H1 (cell line): Measurements from ENCODE around the gene ZMAT5. TPM values are rescaled to one million over a fixed set of nuclear protein-coding genes. Genes with fewer than 3 reads are reported as not detected.

Experiments used
- CTCF ChIA-PET: fragments of 300-600 bp; sonication (Branson Sonifier 250); formaldehyde crosslinking; loops from one replicate; lab custom pipeline; 2021; ENCODE audit not compliant: partially characterized antibody; lab: Charles Lee
- POLR2A ChIA-PET: fragments of 300-600 bp; sonication (Branson Sonifier 250); formaldehyde crosslinking; loops from one replicate; lab custom pipeline; 2021; ENCODE audit warnings: inconsistent platforms; ENCODE audit not compliant: partially characterized antibody; lab: Charles Lee
- DNase-seq, 2 experiments: peaks; one replicate each; pipeline versions ENCODE4 v3.0.0 to v3.0.0-alpha.2; 2010 to 2022; ENCODE audit warnings: low spot score in 2 of 2, low read depth in 1 of 2, mixed read lengths in 1 of 2
- FAIRE-seq: peaks from 2 replicates; lab custom pipeline; 2011; peaks lifted over from hg19 to GRCh38; lab: Jason Lieb, UNC
- H2AFZ ChIP-seq: 2 replicates; pipeline ENCODE4 v1.8.1; 2012; ENCODE audit warnings: low read length, inconsistent platforms
- H2AK5ac ChIP-seq: 2 replicates; pipeline ENCODE4 v1.6.1; 2013; ENCODE audit warnings: low read depth, low read length
- H2BK120ac ChIP-seq: replicated peaks from 2 replicates; pipeline ENCODE3; 2013; ENCODE audit warnings: low read depth, low read length, inconsistent platforms
- H2BK12ac ChIP-seq: 2 replicates; pipeline ENCODE4 v1.6.1; 2013; ENCODE audit warnings: low read depth, low read length
- H2BK15ac ChIP-seq: 2 replicates; pipeline ENCODE4 v1.6.1; 2013; ENCODE audit warnings: low read length
- H2BK20ac ChIP-seq: 2 replicates; pipeline ENCODE4 v1.6.1; 2013; ENCODE audit warnings: low read length
- H2BK5ac ChIP-seq: 2 replicates; pipeline ENCODE4 v1.6.1; 2013; ENCODE audit warnings: low read depth, low read length
- H3K14ac ChIP-seq: 2 replicates; pipeline ENCODE4 v1.6.1; 2013; ENCODE audit warnings: inconsistent platforms; ENCODE audit not compliant: insufficient read length
- H3K18ac ChIP-seq: 2 replicates; pipeline ENCODE4 v1.6.1; 2013; ENCODE audit warnings: low read length; ENCODE audit errors: extremely low read depth
- H3K23ac ChIP-seq: 2 replicates; pipeline ENCODE4 v1.6.1; 2013; ENCODE audit warnings: inconsistent platforms; ENCODE audit not compliant: insufficient read length
- H3K23me2 ChIP-seq: 2 replicates; pipeline ENCODE4 v1.6.1; 2013; ENCODE audit warnings: low read depth, low read length
- H3K27ac ChIP-seq: 2 replicates; pipeline ENCODE4 v1.6.1; 2011; ENCODE audit warnings: low read depth, low read length, inconsistent platforms
- H3K27me3 ChIP-seq, 4 experiments: replicated peaks in 1 of 4; 1 replicate in 1 of 4; 2 replicates in 3 of 4; pipeline versions ENCODE4 v1.6.1 to v1.8.1; 2011 to 2013; ENCODE audit warnings: low read length in 3 of 4, mild to moderate bottlenecking in 3 of 4, inconsistent platforms in 2 of 4, mixed read lengths in 2 of 4, moderate library complexity in 1 of 4; ENCODE audit not compliant: control insufficient read depth in 3 of 4, insufficient read depth in 3 of 4; ENCODE audit errors: extremely low read depth in 1 of 4
- H3K36me3 ChIP-seq, 4 experiments: 2 replicates each; pipeline versions ENCODE4 v1.6.1 to v1.8.1; 2011 to 2013; ENCODE audit warnings: mild to moderate bottlenecking in 4 of 4, low read length in 3 of 4, moderate library complexity in 2 of 4, control low read depth in 1 of 4, inconsistent platforms in 1 of 4; ENCODE audit not compliant: insufficient read depth in 4 of 4, control insufficient read depth in 2 of 4
- H3K4ac ChIP-seq: replicated peaks from 2 replicates; pipeline ENCODE3; 2013; ENCODE audit warnings: low read length, low read depth, mixed read lengths, inconsistent platforms; ENCODE audit not compliant: insufficient read length
- H3K4me1 ChIP-seq, 4 experiments: replicated peaks in 1 of 4; 1 replicate in 1 of 4; 2 replicates in 3 of 4; pipeline versions ENCODE4 v1.6.1 to v1.8.1; 2011 to 2013; ENCODE audit warnings: low read length in 3 of 4, inconsistent platforms in 2 of 4, mixed read lengths in 1 of 4; ENCODE audit not compliant: insufficient read depth in 4 of 4, control insufficient read depth in 3 of 4
- H3K4me2 ChIP-seq, 2 experiments: 2 replicates each; pipeline versions ENCODE4 v1.6.1 to v1.8.1; 2011 to 2013; ENCODE audit warnings: low read depth in 2 of 2, low read length in 2 of 2, control low read depth in 1 of 2, inconsistent platforms in 1 of 2, mild to moderate bottlenecking in 1 of 2; ENCODE audit not compliant: insufficient read depth in 1 of 2
- H3K4me3 ChIP-seq, 4 experiments: fragments of 200-600, 300-600 bp in 1 of 4; sonication (generic), shearing (Covaris generic), sonication (Bioruptor Twin) in 1 of 4; 2 replicates each; pipeline versions ENCODE4 v1.5.1 to v1.8.1; 2011 to 2016; ENCODE audit warnings: low read length in 4 of 4, low read depth in 3 of 4, control low read depth in 2 of 4, inconsistent platforms in 2 of 4, mild to moderate bottlenecking in 2 of 4, mixed read lengths in 1 of 4, moderate library complexity in 1 of 4; ENCODE audit not compliant: insufficient read depth in 2 of 4; ENCODE audit errors: extremely low read depth in 1 of 4
- H3K56ac ChIP-seq: replicated peaks from 2 replicates; pipeline ENCODE3; 2013; ENCODE audit warnings: low read depth, mild to moderate bottlenecking, mixed read lengths, low read length, inconsistent platforms; ENCODE audit not compliant: insufficient read length
- H3K79me1 ChIP-seq: 2 replicates; pipeline ENCODE4 v1.6.1; 2013; ENCODE audit warnings: low read depth, low read length, control low read depth
- H3K79me2 ChIP-seq, 2 experiments: 2 replicates each; pipeline versions ENCODE4 v1.6.1 to v1.8.1; 2012 to 2013; ENCODE audit warnings: low read length in 2 of 2, mild to moderate bottlenecking in 2 of 2, inconsistent platforms in 1 of 2; ENCODE audit not compliant: insufficient read depth in 2 of 2, control insufficient read depth in 1 of 2
- H3K9ac ChIP-seq, 4 experiments: replicated peaks in 1 of 4; 1 replicate in 1 of 4; 2 replicates in 3 of 4; pipeline versions ENCODE4 v1.6.1 to v1.8.1; 2011 to 2013; ENCODE audit warnings: low read depth in 3 of 4, low read length in 3 of 4, control low read depth in 2 of 4, mild to moderate bottlenecking in 2 of 4, moderate library complexity in 2 of 4, inconsistent platforms in 1 of 4; ENCODE audit errors: extremely low read depth in 1 of 4
- H3K9me3 ChIP-seq, 2 experiments: 2 replicates each; pipeline versions ENCODE4 v1.6.1 to v1.8.1; 2012 to 2013; ENCODE audit warnings: mild to moderate bottlenecking in 2 of 2, moderate library complexity in 2 of 2, control low read depth in 1 of 2, inconsistent platforms in 1 of 2, low read depth in 1 of 2, low read length in 1 of 2, mixed read lengths in 1 of 2; ENCODE audit not compliant: insufficient read depth in 2 of 2
- H4K20me1 ChIP-seq, 2 experiments: replicated peaks in 1 of 2; 2 replicates each; pipeline versions ENCODE3 to v1.8.1; 2011 to 2013; ENCODE audit warnings: inconsistent platforms in 2 of 2, low read length in 2 of 2, mild to moderate bottlenecking in 1 of 2; ENCODE audit not compliant: insufficient read depth in 2 of 2, control insufficient read depth in 1 of 2
- H4K5ac ChIP-seq: 2 replicates; pipeline ENCODE4 v1.6.1; 2013; ENCODE audit warnings: low read length, low read depth, mixed read lengths, inconsistent platforms; ENCODE audit not compliant: insufficient read length
- H4K8ac ChIP-seq: 2 replicates; pipeline ENCODE4 v1.8.0; 2013; ENCODE audit warnings: mild to moderate bottlenecking, moderate library complexity, low read length, inconsistent platforms; ENCODE audit not compliant: insufficient read depth; ENCODE audit errors: extremely low read depth
- H4K91ac ChIP-seq: replicated peaks from 2 replicates; pipeline ENCODE3; 2013; ENCODE audit warnings: low read length, mixed read lengths, inconsistent platforms; ENCODE audit not compliant: insufficient read length
- FOSL1 ChIP-seq: IDR thresholded peaks from 2 replicates; pipeline ENCODE4 v1.6.1; 2011; ENCODE audit warnings: mild to moderate bottlenecking, low read depth, low read length, moderate library complexity; ENCODE audit not compliant: insufficient read depth
- PHF8 ChIP-seq: fragments of 200-600 bp; sonication (generic); conservative IDR thresholded peaks from 2 replicates; pipeline ENCODE4 v1.7.1; 2012; ENCODE audit warnings: low read depth, mild to moderate bottlenecking, inconsistent platforms, low read length, moderate library complexity
- SUZ12 ChIP-seq: fragments of 200-600 bp; sonication (generic); IDR thresholded peaks from 2 replicates; pipeline ENCODE4 v1.6.1; 2012; ENCODE audit warnings: mild to moderate bottlenecking, inconsistent platforms, low read length, moderate library complexity, mixed read lengths
- WGBS, 2 experiments: shearing (Covaris generic) in 1 of 2; methylation state at CpG; one replicate each; pipeline versions ENCODE4 v1.1.6 to v1.1.7; 2013 to 2015; ENCODE audit warnings: low lambda C conversion rate in 2 of 2, mixed read lengths in 2 of 2, inconsistent platforms in 1 of 2, low coverage in 1 of 2, missing lambda C conversion rate in 1 of 2; ENCODE audit not compliant: insufficient replicate concordance in 2 of 2, insufficient coverage in 1 of 2, insufficient read length in 1 of 2; ENCODE audit errors: extremely low coverage in 1 of 2, missing lambda C conversion rate in 1 of 2; 5-methylcytosine and 5-hydroxymethylcytosine counted together
- polyA plus RNA-seq, 7 experiments: library from polyadenylated mRNA; depleted of rRNA in 3 of 7; stranded (reverse) in 5 of 7; unstranded in 2 of 7; fragments of >200 nt in 5 of 7; fragments of 200-250 nt in 2 of 7; gene quantifications; 1 replicate in 5 of 7; 2 replicates in 1 of 7; 4 replicates in 1 of 7; pipeline versions ENCODE4 v1.2.1 to v1.2.3, GENCODE V29; 2011 to 2013; ENCODE audit warnings: missing spikeins in 2 of 7, mixed read lengths in 2 of 7
- total RNA-seq: library from RNA; stranded (reverse); fragmentation: NEBNext Ultra II Directional; extraction: Animal tissue kit (Norgen Biotek cat#: 25700); gene quantifications from 2 replicates; pipeline ENCODE4 v1.2.1, GENCODE V29; 2021

The ZMAT5 gene
- total and polyA plus RNA-seq, 2 of the 8 experiments (the other 6 are each of a cell fraction or from before 2014, with no cell fraction given) = 14.0 to 38.3 TPM

DNA sequence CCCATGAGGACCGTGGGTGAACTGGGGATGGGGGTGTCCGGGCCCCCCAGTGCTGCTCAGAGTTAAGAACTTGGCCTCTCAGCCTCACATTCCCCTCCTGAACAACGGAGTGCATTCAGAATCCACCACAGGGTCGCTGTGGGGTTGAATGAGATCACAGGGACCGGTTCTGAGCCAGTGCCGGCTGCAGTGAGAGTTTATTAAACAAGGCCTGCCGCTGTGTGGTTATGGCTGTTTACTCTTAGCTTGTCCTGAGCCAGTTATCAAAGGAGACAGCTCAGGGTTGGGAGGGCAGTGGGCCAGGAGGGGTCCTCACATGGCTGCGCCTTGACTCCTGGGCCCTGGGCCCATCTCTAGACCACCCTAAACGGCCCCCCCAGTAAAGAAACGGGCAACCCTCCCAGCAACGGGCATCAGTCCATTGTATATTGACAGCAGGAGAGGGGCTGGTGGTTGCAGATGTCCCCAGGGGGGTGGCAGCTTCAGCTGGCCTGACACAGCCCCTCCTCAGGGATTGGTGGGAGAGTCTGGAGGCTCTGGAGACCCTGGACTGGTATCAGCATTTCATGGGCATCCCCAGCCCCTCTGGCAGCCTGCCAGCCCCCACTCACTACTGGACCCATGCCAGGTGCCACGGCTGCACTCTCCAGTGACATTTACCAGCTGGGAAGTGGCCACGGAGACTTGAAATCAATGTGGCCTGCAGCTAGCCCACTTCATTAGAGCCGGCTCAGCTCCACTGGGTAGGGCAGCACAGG lies 62.1 kb downstream of the ZMAT5 start:
- Histone ChIP-seq H3K27me3 (peaks cover 0 to 30% (median 12%) of the 10 kb centered on the region in 4 experiments; a peak in 3 of 7 replicates), H2BK15ac (no peak overlapping the region), H3K23ac (no peak overlapping the region), H2AFZ (no peak overlapping the region), H3K79me1 (no peaks in the 10 kb centered on the region), H3K36me3 (no peaks in the 10 kb centered on the region), H3K4me2 (peak overlapping the region; percentile 35 to 58; a peak in 1 of 4 replicates), H4K91ac (peak overlapping the region; percentile 32), H3K9me3 (no peaks in the 10 kb centered on the region), H3K4ac (no peak overlapping the region), H4K20me1 (peaks cover 5% of the 10 kb centered on the region in 2 experiments), H2AK5ac (peak overlapping the region; percentile 40; the same call in 1 of the 2 replicates), H3K79me2 (no peaks in the 10 kb centered on the region), H3K9ac (no peak overlapping the region), H3K56ac (no peak overlapping the region), H3K4me3 (no peak overlapping the region), H2BK20ac (0 out of 2 replicates have a peak overlapping the region, but pooled peaks have one; percentile 61), H3K4me1 (peaks cover 9 to 55% (median 47%) of the 10 kb centered on the region in 4 experiments), H4K8ac (peak overlapping the region; percentile 25; the same call in 1 of the 2 replicates), H2BK120ac (peak overlapping the region; percentile 21), H4K5ac (no peak overlapping the region), H3K14ac (no peak overlapping the region), H3K27ac (no peak overlapping the region), H2BK12ac (0 out of 2 replicates have a peak overlapping the region, but pooled peaks have one; percentile 12), H2BK5ac (no peak overlapping the region), H3K18ac (peak overlapping the region; percentile 62; the same call in 1 of the 2 replicates), H3K23me2 (peaks cover 9% of the 10 kb centered on the region; the same call in 1 of the 2 replicates)
- POLR2A ChIA-PET = interaction anchor here (4.3 kb wide), 1 partner anchor 12 kb away, joined by 13 read pairs; no protein-coding TSS in a partner anchor
- CTCF ChIA-PET = interaction anchor here (0.9 to 3.1 kb wide), 7 partner anchors 12 to 80 kb away, joined by 3 to 12 read pairs (median 3); no protein-coding TSS in a partner anchor
- WGBS, 2 experiments = 70% methylated on average over 12 of the region's 14 CpGs; no CpG with 5 or more reads in 1 of the 2 experiments
- DNase-seq (no peak), FAIRE-seq (no peak)
- no peak for TF ChIP-seq SUZ12
- no peak for TF ChIP-seq PHF8
- TF ChIP-seq FOSL1 = no peak
